Transverse colon (tissue), 4 donors: Measurements from ENCODE around the gene MZF1. TPM values are rescaled to one million over a fixed set of nuclear protein-coding genes. Genes with fewer than 3 reads are reported as not detected.
A peak's percentile ranks its signal among the peaks of the same experiment; 100 is the strongest.

ENCODE experiments used
- DNase-seq: peaks from one replicate; pipeline ENCODE4 v3.0.0-alpha.2; 2019
- H3K27ac ChIP-seq, 4 donors: fragments of 200-600 bp; sonication (generic); 2 replicates each; pipeline ENCODE4 v1.5.1; 2016 to 2018; ENCODE audit warnings: inconsistent platforms in 4 of 4
- H3K27me3 ChIP-seq: fragments of 200-600 bp; sonication (generic); 2 replicates; pipeline ENCODE4 v1.5.1; 2017; ENCODE audit warnings: inconsistent platforms
- H3K36me3 ChIP-seq, 4 donors: fragments of 200-600 bp; sonication (generic); 2 replicates each; pipeline ENCODE4 v1.5.1; 2017 to 2019; ENCODE audit warnings: inconsistent platforms in 4 of 4
- H3K4me1 ChIP-seq, 4 donors: fragments of 200-600 bp; sonication (generic); 2 replicates each; pipeline ENCODE4 v1.5.1; 2017 to 2020; ENCODE audit warnings: inconsistent platforms in 4 of 4
- H3K4me3 ChIP-seq, 4 donors: fragments of 200-600 bp; sonication (generic); 1 replicate in 1 of 4; 2 replicates in 3 of 4; pipeline versions ENCODE4 v1.5.1 to v1.6.1; 2017 to 2019; ENCODE audit warnings: inconsistent platforms in 4 of 4
- H3K9me3 ChIP-seq, 2 donors: fragments of 200-600 bp; sonication (generic); 2 replicates each; pipeline ENCODE4 v1.5.1; 2017 to 2019; ENCODE audit warnings: inconsistent platforms in 2 of 2
- CTCF ChIP-seq, 5 experiments: fragments of 200-600 bp in 3 of 5; fragments of 450-650 bp in 2 of 5; sonication (generic) in 3 of 5; IDR thresholded peaks; 1 replicate in 2 of 5; 2 replicates in 3 of 5; pipeline ENCODE4 v1.5.1; 2016 to 2017; ENCODE audit warnings: antibody characterized with exemption in 5 of 5, inconsistent platforms in 3 of 5, mild to moderate bottlenecking in 2 of 5, moderate library complexity in 1 of 5
- EP300 ChIP-seq: sonication (generic); formaldehyde crosslinking; IDR thresholded peaks from one replicate; pipeline ENCODE4 v1.6.1; 2017; ENCODE audit warnings: antibody characterized with exemption, low read depth
- POLR2A ChIP-seq: fragments of 450-650 bp; IDR thresholded peaks from one replicate; pipeline ENCODE4 v1.6.1; 2016; ENCODE audit warnings: antibody characterized with exemption, mild to moderate bottlenecking, moderate library complexity
- POLR2AphosphoS5 ChIP-seq, 3 donors: sonication (generic); formaldehyde crosslinking; IDR thresholded peaks; one replicate each; pipeline ENCODE4 v1.6.1; 2016; ENCODE audit warnings: antibody characterized with exemption in 3 of 3
- WGBS, 2 donors: methylation state at CpG; one replicate each; pipeline ENCODE4 v1.1.5; 2018; ENCODE audit warnings: low coverage in 1 of 2; 5-methylcytosine and 5-hydroxymethylcytosine counted together
- in situ Hi-C, 4 donors: fragments of 200-750 bp; cut with MboI; loops; one replicate each; pipeline versions ENCODE4 v1.15.0 to v1.15.1; 2017; ENCODE audit warnings: low sequenced_read_pairs in 3 of 4, low pct_ligation_motif_present in 1 of 4, low pct_unique_long_range_greater_than_20kb in 1 of 4
- intact Hi-C: fragments of 100-400 bp; cut with DNase I; formaldehyde crosslinking; loops from one replicate; pipeline ENCODE4 v1.15.1; 2023; ENCODE audit warnings: low total_unique reads
- total RNA-seq, 4 donors: library from RNA; depleted of rRNA; stranded (reverse); fragments of >200 nt; gene quantifications; one replicate each; pipeline ENCODE4 v1.1.0, GENCODE V29; 2016

MZF1 gene
- total RNA-seq, 4 donors from 2014 or later: 45.5 to 113 (median 67.1) TPM

- peak; percentile 58 to 84 (median 70) for TF ChIP-seq POLR2AphosphoS5 (IDR thresholded peaks at IDR 0.05)
- peak; percentile 76 for TF ChIP-seq POLR2A
- no peak for TF ChIP-seq EP300
- H3K36me3 ChIP-seq: peaks cover 0 to 9% (median 4%) of the 10 kb centered on the region in 4 donors
- intact Hi-C loops (no loop called here), in situ Hi-C loops (no loop called here)
- H3K4me1 ChIP-seq: peaks cover 44 to 63% (median 50%) of the 10 kb centered on the region in 4 donors
- no peaks in the 10 kb centered on the region for H3K27me3 ChIP-seq
- 1% methylated on average over 33 of the region's 33 CpGs; no CpG with 5 or more reads in 1 of the 2 donors for WGBS, 2 donors
- no peaks in the 10 kb centered on the region for H3K9me3 ChIP-seq
- DNase-seq: peak; percentile 92
- peak overlapping the region; percentile 95 to 100 (median 100) for H3K27ac ChIP-seq
- H3K4me3 ChIP-seq: peak overlapping the region; percentile 65 to 78 (median 68)
Observed at GRCh38 chr19:58559275-58560006, 13.7 kb downstream of the MZF1 start.

GRCh38 chr19:58558623-58559274 lies 14.4 kb downstream of the MZF1 start:
- peak overlapping the region; percentile 95 to 100 (median 100) for H3K27ac ChIP-seq
- in situ Hi-C loops (no loop called here), intact Hi-C loops (no loop called here)
- peaks cover 50 to 70% (median 56%) of the 10 kb centered on the region in 4 donors for H3K4me1 ChIP-seq
- no peaks in the 10 kb centered on the region for H3K9me3 ChIP-seq
- 0% methylated on average over 26 of the region's 76 CpGs; no CpG with 5 or more reads in 1 of the 2 donors for WGBS, 2 donors
- H3K36me3 ChIP-seq: peaks cover 0 to 9% (median 4%) of the 10 kb centered on the region in 4 donors
- TF ChIP-seq EP300 (no peak), POLR2AphosphoS5 (IDR thresholded peaks at IDR 0.05) (peak; percentile 58 to 85 (median 60)), POLR2A (peak; percentile 75), CTCF (IDR thresholded peaks at IDR 0.05) (peak in 1 of 5 experiments; percentile 2)
- DNase-seq: peak; percentile 99
- no peaks in the 10 kb centered on the region for H3K27me3 ChIP-seq
- H3K4me3 ChIP-seq: peak overlapping the region; percentile 65 to 78 (median 68)

- WGBS, 2 donors: 0 to 1% methylated on average over 9 to 32 of the region's 62 CpGs
- DNase-seq: peak; percentile 66
- Histone ChIP-seq H3K9me3 (no peaks in the 10 kb centered on the region), H3K36me3 (peaks cover 0 to 9% (median 4%) of the 10 kb centered on the region in 4 donors), H3K4me1 (peaks cover 50 to 68% (median 56%) of the 10 kb centered on the region in 4 donors), H3K4me3 (peak within 1 kb of the TSS; percentile 67 to 91 (median 73)), H3K27me3 (no peaks in the 10 kb centered on the region), H3K27ac (peak within 1 kb of the TSS; percentile 95 to 100 (median 100))
- in situ Hi-C loops (no loop called here), intact Hi-C loops (no loop called here)
- TF ChIP-seq POLR2AphosphoS5 (IDR thresholded peaks at IDR 0.05) (no peak), CTCF (IDR thresholded peaks at IDR 0.05) (no peak), EP300 (no peak), POLR2A (no peak)
Observed at GRCh38 chr19:58558066-58558622, 15.0 kb downstream of the MZF1 start, which contains the start of gene UBE2M. Gene UBE2M, minus strand, starts transcription at chr19:58558611. Its CDS starts 230 bp downstream, at chr19:58558381.

- TF ChIP-seq POLR2AphosphoS5 (IDR thresholded peaks at IDR 0.05) (no peak), POLR2A (no peak), EP300 (no peak), CTCF (IDR thresholded peaks at IDR 0.05) (no peak)
- no peaks in the 10 kb centered on the region for H3K9me3 ChIP-seq
- H3K4me3 ChIP-seq: peak overlapping the region; percentile 67 to 91 (median 73)
- H3K27me3 ChIP-seq: no peaks in the 10 kb centered on the region
- intact Hi-C loops (no loop called here), in situ Hi-C loops (no loop called here)
- WGBS, 2 donors: 21 to 24% methylated on average over 9 to 12 of the region's 12 CpGs
- peaks cover 0 to 9% (median 4%) of the 10 kb centered on the region in 4 donors for H3K36me3 ChIP-seq
- peak overlapping the region; percentile 95 to 100 (median 100) for H3K27ac ChIP-seq
- DNase-seq: no peak
- peaks cover 43 to 61% (median 50%) of the 10 kb centered on the region in 4 donors for H3K4me1 ChIP-seq
Observed at GRCh38 chr19:58557221-58558065, 15.7 kb downstream of the MZF1 start.
